ENCODE measurements around the gene LDLRAD4. TPM values are rescaled to one million over a fixed set of nuclear protein-coding genes. Genes with fewer than 3 reads are reported as not detected.

LDLRAD4 gene
- total and polyA plus RNA-seq, 2 donors (not counting 1 experiment from before 2014, with no cell fraction given): 13.9 to 35.7 TPM

DNA sequence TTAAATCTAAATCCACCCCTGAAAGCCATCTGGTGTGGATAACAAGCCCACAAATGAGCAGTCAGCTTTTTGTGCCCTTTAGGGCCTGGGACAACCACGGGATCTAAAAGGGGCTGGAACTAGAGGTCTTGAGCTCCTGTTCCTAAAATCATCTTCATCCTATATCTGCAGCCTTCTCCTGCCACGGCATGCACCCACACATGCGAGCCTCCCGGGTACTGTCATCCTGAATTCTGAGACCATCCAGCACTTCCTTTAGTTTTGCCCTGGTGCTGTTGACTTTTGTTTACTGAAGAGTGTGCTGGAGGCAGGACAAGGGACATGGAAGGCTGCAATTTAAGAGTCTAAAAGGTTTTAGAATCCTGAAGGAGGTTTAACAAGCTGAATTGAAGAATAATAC is 324.6 kb downstream of the LDLRAD4 start:
- Histone ChIP-seq H4K20me1 (ENCODE audit: control insufficient read depth, insufficient read depth, low read length, poor library complexity, severe bottlenecking) (no peaks in the 10 kb centered on the region), H3K4me1 (ENCODE audit: control insufficient read depth in 2 of 2, insufficient read depth in 2 of 2, low read length in 2 of 2) (peaks cover 29 to 32% of the 10 kb centered on the region in 2 donors), H3K4me3 (ENCODE audit: control extremely low read depth in 1 of 5, extremely low read depth in 1 of 5, insufficient read depth in 1 of 5, low read depth in 2 of 5, low read length in 4 of 5) (no peak overlapping the region), H3K27me3 (replicated peaks in 1 of 4; ENCODE audit: control extremely low read depth in 1 of 4, control insufficient read depth in 3 of 4, insufficient read depth in 4 of 4, low read length in 3 of 4) (no peaks in the 10 kb centered on the region), H3K27ac (ENCODE audit: low read length in 2 of 2) (no peak overlapping the region), H3K9me3 (ENCODE audit: control extremely low read depth in 1 of 3, control insufficient read depth in 2 of 3, insufficient read depth in 1 of 3, low read length in 2 of 3) (peaks cover 0 to 9% (median 3%) of the 10 kb centered on the region in 3 donors), H3K79me2 (ENCODE audit: control insufficient read depth, insufficient read depth, low read length) (peaks cover 62% of the 10 kb centered on the region), H3K9ac (ENCODE audit: low read length) (no peak overlapping the region), H3K4me2 (replicated peaks; ENCODE audit: low read depth, low read length, poor library complexity, severe bottlenecking) (no peak overlapping the region), H2AFZ (ENCODE audit: insufficient read depth, low read depth, low read length, poor library complexity, severe bottlenecking) (no peak overlapping the region), H3K36me3 (replicated peaks in 1 of 2; ENCODE audit: control extremely low read depth in 1 of 2, control insufficient read depth in 1 of 2, extremely low read depth in 1 of 2, insufficient read depth in 2 of 2, low read length in 1 of 2) (peaks cover 0 to 4% of the 10 kb centered on the region in 2 experiments)
- DNase-seq (no peak), ATAC-seq (ENCODE audit: low read depth) (no peak)
- TF ChIP-seq, protein P1, sequence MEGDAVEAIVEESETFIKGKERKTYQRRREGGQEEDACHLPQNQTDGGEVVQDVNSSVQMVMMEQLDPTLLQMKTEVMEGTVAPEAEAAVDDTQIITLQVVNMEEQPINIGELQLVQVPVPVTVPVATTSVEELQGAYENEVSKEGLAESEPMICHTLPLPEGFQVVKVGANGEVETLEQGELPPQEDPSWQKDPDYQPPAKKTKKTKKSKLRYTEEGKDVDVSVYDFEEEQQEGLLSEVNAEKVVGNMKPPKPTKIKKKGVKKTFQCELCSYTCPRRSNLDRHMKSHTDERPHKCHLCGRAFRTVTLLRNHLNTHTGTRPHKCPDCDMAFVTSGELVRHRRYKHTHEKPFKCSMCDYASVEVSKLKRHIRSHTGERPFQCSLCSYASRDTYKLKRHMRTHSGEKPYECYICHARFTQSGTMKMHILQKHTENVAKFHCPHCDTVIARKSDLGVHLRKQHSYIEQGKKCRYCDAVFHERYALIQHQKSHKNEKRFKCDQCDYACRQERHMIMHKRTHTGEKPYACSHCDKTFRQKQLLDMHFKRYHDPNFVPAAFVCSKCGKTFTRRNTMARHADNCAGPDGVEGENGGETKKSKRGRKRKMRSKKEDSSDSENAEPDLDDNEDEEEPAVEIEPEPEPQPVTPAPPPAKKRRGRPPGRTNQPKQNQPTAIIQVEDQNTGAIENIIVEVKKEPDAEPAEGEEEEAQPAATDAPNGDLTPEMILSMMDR (IDR thresholded peaks at IDR 0.05): no peak
- TF ChIP-seq EZH2 (IDR thresholded peaks at IDR 0.05; ENCODE audit: borderline replicate concordance, insufficient read depth, low read depth, low read length, poor library complexity, severe bottlenecking): no peak
- Mint-ChIP-seq H3K27ac (no peak overlapping the region), H3K9me3 (ENCODE audit: insufficient read depth) (no peaks in the 10 kb centered on the region), H3K4me1 (peaks cover 27% of the 10 kb centered on the region), H3K4me3 (no peak overlapping the region), H3K27me3 (no peaks in the 10 kb centered on the region)
- intact Hi-C loops (cut with micrococcal nuclease): no loop called here
- CTCF ChIA-PET: no interaction called here
- 100% methylated on average over 4 of the region's 4 CpGs for WGBS (ENCODE audit: insufficient coverage)
- POLR2A ChIA-PET: no interaction called here

DNA sequence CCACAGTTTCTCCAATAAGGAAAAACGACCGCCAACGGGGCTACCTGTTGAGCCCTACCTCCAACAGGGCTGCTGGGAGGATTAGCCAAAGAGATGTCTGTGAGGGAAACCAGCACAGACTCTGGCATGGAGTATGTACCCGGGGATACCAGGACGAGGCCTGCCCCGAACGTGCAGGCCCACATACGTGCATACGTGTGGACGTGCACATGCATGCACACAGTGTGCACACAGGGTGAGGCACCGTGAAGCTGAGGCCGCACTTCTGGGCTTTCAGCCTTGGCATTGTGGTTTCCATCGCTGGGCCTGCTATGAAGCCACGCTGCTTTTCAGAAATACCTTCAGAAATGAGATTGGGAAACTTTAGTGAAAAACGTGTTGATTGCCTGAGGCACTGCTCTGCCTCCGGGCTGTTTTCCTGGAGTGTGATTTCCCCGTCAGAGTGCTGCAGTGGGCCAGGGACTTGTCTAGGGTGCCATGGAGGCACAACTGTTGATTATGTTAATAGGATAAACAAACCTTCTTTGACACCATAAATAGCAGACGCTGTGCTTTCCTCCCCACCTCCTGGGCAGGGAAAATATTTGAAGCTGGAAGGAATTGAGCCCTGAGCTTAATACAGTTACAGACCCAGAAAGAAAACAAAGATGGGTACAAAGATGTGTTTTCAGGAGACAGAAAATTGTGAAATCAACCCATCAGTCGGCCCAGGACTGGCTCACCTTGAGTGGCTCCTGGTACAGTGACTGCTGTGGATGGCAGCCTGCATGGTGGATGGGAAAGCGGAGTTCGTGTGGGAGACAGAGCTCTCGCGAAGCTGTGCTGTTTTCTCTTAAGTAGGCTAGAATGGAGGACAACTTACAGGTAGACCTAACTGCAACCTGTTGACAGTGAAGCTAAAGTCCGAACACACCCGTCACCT is 325.5 kb downstream of the LDLRAD4 start:
- Histone ChIP-seq H3K4me3 (ENCODE audit: control extremely low read depth in 1 of 5, extremely low read depth in 1 of 5, insufficient read depth in 1 of 5, low read depth in 2 of 5, low read length in 4 of 5) (no peak overlapping the region), H2AFZ (ENCODE audit: insufficient read depth, low read depth, low read length, poor library complexity, severe bottlenecking) (no peak overlapping the region), H3K27ac (ENCODE audit: low read length in 2 of 2) (no peak overlapping the region), H3K9ac (ENCODE audit: low read length) (no peak overlapping the region), H3K4me1 (ENCODE audit: control insufficient read depth in 2 of 2, insufficient read depth in 2 of 2, low read length in 2 of 2) (peaks cover 29 to 31% of the 10 kb centered on the region in 2 donors), H3K4me2 (replicated peaks; ENCODE audit: low read depth, low read length, poor library complexity, severe bottlenecking) (no peak overlapping the region), H3K9me3 (ENCODE audit: control extremely low read depth in 1 of 3, control insufficient read depth in 2 of 3, insufficient read depth in 1 of 3, low read length in 2 of 3) (peaks cover 0 to 15% (median 4%) of the 10 kb centered on the region in 3 donors), H3K79me2 (ENCODE audit: control insufficient read depth, insufficient read depth, low read length) (peaks cover 56% of the 10 kb centered on the region), H3K36me3 (replicated peaks in 1 of 2; ENCODE audit: control extremely low read depth in 1 of 2, control insufficient read depth in 1 of 2, extremely low read depth in 1 of 2, insufficient read depth in 2 of 2, low read length in 1 of 2) (peaks cover 0 to 4% of the 10 kb centered on the region in 2 experiments), H4K20me1 (ENCODE audit: control insufficient read depth, insufficient read depth, low read length, poor library complexity, severe bottlenecking) (no peaks in the 10 kb centered on the region), H3K27me3 (replicated peaks in 1 of 4; ENCODE audit: control extremely low read depth in 1 of 4, control insufficient read depth in 3 of 4, insufficient read depth in 4 of 4, low read length in 3 of 4) (no peaks in the 10 kb centered on the region)
- no peak for ATAC-seq (ENCODE audit: low read depth)
- Mint-ChIP-seq H3K27ac (no peak overlapping the region), H3K4me3 (no peak overlapping the region), H3K9me3 (ENCODE audit: insufficient read depth) (no peaks in the 10 kb centered on the region), H3K27me3 (no peaks in the 10 kb centered on the region), H3K4me1 (peaks cover 24% of the 10 kb centered on the region)
- no peak for TF ChIP-seq EZH2 (IDR thresholded peaks at IDR 0.05; ENCODE audit: borderline replicate concordance, insufficient read depth, low read depth, low read length, poor library complexity, severe bottlenecking)
- TF ChIP-seq, protein P1 (IDR thresholded peaks at IDR 0.05): no peak
- ChIA-PET POLR2A (no interaction called here), CTCF (interaction anchor here (1.3 kb wide), 1 partner anchor 13 kb away, joined by 6 read pairs; no protein-coding TSS in a partner anchor)
- DNase-seq: no peak
- WGBS (ENCODE audit: insufficient coverage): 96% methylated on average over 23 of the region's 25 CpGs
- intact Hi-C loops (cut with micrococcal nuclease): no loop called here
